GM12891 (cell line): ENCODE data around the gene SND1.

Experiments
- POLR2A ChIP-seq: IDR thresholded peaks from 2 replicates; pipeline ENCODE4 v1.6.1; 2011; ENCODE audit warnings: low read depth, low read length, control low read depth
- POLR2AphosphoS5 ChIP-seq: IDR thresholded peaks from 2 replicates; pipeline ENCODE4 v1.6.1; 2011; ENCODE audit warnings: low read depth, low read length, control low read depth

- TF ChIP-seq POLR2A (no peak), POLR2AphosphoS5 (no peak)
These were observed 248.1 kb downstream of the SND1 start for GRCh38 chr7:127900141-127900540.
